ENCODE data around the gene FRY.

GRCh38 chr13:32254416-32254815 is 222.8 kb downstream of the FRY start:
- TF ChIP-seq POLR2A (IDR thresholded peaks at IDR 0.05) (no peak), CTCF (IDR thresholded peaks at IDR 0.05) (no peak)
